ENCODE results near the gene RPL35A. TPM values are rescaled to one million over a fixed set of nuclear protein-coding genes. Genes with fewer than 3 reads are reported as not detected.
"Not testable (repeated sequence)": the region's sequence is repeated elsewhere in the genome, so short reads cannot be mapped to it uniquely, and the experiment has no call there.

Gene RPL35A
- total RNA-seq, 1 experiment from 2014 or later = 587 TPM

DNA sequence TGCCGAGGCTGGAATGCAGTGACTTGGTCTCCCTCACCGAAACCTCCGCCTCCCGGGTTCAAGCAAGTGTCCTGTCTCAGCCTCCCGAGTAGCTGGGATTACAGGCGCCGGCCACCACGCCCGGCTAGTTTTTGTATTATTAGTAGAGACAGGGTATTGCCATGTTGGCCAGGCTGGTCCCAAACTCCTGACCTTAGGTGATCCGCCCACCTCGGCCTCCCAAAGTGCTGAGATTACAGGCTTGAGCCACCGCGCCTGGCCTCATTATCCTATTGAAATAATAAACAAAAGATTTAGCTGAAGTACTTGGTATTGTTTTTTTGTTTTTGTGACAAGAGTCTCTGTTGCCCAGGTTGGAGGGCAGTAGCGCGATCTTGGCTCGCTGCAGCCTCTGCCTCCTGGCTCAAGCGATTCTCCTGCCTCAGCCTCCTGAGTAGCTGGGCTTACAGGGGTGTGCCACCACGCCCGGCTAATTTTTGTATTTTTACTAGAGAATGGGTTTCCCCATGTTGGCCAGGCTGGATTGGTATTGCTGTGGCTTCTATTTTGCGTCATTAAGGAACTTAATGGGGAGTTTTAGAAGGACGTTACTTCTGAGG lies 1.5 kb downstream of the RPL35A start:
- no peak for DNase-seq (ENCODE audit: low spot score)

DNA sequence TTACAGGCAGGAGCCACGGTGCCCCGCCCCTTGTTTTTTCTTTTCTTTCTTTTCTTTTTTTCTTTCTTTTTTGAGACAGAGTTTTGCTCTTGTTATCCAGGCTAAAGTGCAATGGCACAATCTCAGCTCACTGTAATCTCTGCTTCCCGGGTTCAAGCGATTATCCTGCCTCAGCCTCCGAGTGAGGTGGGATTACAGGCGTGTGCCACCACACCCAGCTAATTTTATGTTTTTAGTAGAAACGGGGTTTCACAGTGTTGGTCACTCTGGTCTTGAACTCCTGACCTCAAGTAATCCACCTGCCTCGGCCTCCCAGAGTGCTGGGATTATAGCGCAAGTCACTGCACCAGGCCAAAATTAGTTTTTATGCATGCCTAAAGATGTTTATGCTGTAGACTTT lies 2.5 kb downstream of the RPL35A start:
- no peak for DNase-seq (ENCODE audit: low spot score)

DNA sequence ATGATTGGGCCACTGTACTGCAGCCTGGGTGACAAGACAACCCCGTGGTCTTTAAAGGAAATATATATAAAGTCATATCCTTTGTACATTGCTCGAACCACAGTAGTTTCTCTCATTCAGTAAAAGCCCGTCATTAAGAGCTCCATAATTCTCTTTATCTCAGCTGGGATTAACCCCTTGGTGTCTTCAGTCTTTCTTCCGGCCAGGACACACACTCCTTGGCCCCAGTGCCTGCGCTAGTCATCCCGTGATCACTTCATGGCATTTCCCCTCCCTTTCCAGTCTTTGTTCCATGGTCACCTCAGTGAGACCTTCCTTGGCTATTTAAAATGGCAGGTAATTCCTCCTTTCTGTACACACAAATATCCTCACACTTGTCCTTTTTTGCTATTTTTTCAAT lies 3.3 kb downstream of the RPL35A start:
- DNase-seq (ENCODE audit: low spot score) = no peak

DNA sequence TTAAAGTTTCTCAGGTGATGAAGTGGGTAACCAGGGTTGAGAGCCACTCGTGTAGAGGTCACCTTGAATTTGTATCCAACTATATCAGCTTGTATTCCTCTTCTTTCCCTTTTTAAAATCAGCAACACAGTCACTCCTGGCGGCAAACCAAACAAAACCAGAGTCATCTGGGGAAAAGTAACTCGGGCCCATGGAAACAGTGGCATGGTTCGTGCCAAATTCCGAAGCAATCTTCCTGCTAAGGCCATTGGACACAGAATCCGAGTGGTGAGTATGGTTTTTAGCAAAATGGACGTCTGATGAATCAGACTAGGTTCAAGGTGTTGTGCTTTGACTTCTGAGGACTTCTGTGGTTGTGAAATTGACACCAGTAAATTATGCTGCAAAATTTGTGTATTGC lies 3.9 kb downstream of the RPL35A start:
- no peak for DNase-seq (ENCODE audit: low spot score)

DNA sequence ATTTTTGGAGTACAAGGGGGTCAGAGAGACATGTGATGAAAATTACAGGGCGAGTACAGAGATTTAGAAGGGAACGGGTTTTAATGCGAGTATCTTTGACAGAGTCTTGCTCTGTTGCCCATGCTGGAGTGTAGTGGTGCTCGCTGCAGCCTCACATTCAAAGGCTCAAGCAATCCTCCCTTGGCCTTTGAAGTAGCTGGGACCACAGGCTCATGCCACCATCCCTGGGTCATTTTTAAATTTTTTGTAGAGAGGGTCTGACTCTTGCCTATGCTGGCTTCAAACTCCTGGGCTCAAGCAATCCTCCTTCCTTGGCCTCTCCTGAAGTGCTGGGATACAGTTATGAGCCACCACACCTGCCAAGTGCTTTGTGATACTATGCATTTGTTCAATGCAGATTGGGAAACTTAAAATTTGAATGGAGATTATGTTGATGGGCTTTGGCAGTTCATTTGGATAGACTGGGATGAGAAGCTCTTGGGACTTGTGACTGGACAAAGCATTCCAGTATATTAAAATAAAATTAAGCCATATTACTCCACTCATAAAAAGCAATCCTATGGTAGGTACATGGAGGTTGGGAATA lies 6.0 kb downstream of the RPL35A start:
- no peak for DNase-seq (ENCODE audit: low spot score)

DNA sequence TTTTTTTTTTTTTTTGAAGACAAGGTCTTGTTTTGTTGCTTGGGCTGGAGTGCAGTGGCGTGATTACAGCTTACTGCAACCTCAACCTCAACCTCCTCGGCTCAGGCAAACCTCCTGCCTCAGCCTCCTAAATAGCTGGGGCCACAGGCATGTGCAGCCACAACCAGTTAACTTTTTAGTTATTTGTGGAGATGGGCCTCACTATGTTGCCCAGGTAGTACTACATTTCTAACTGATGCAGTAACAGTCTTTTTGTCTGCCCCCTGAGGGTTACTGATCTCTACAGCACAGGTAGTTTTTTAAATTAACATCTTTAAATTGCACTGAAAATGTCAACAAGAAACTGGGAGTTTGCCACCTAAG lies 6.6 kb downstream of the RPL35A start:
- DNase-seq (ENCODE audit: low spot score) = no peak

DNA sequence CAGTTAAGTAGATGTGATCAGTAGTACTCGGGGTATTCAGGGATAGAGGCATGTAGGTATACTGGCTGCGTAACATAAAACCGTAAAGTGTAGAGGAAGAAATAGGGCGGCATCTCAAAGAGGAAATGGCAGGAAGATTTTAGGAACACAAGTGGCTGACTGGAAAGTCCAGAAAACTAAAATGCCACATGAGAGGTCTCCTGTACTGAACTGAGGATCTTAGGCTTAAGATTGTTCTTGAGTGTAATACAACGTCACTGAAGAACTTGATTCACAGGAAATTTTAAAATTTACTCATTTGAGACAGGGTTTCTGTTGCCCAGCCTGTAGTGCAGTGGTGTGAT lies 7.8 kb downstream of the RPL35A start:
- no peak for DNase-seq (ENCODE audit: low spot score)

DNA sequence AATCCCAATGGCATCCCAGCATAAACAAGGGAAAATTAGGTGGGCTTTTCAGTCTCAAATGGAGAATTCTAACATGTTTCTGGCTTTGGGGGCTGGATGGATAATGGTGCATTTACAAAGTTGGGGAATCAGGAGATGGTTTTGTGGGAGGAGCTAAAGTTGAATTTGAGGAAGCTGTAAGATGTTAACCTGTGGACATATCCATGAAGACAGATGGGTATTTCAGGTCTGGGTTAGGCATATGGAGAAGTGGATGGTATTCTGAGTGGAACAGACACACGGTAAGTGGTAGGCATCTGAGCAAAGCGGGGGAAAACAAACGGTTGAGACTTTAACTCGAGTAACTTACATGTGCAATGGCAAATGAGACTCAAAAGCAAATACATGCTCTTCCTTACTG lies 8.4 kb downstream of the RPL35A start:
- no peak for DNase-seq (ENCODE audit: low spot score)

DNA sequence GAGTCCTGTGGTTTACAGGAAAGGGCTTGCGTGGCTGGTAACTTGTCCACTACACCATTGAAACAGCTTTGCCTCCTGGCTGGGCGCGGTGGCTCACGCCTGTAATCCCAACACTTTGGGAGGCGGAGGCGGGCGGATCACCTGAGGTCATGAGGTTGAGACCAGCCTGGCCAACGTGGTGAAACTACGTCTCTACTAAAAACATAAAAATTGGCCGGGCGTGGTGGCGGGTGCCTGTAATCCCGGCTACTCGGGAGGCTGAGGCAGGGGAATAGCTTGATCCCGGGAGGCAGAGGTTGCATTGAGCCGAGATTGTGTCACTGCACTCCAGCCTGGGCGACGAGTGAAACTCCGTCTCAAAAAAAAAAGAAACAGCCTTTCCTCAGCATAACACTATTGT lies 8.9 kb downstream of the RPL35A start:
- DNase-seq (ENCODE audit: low spot score) = not testable (repeated sequence)

DNA sequence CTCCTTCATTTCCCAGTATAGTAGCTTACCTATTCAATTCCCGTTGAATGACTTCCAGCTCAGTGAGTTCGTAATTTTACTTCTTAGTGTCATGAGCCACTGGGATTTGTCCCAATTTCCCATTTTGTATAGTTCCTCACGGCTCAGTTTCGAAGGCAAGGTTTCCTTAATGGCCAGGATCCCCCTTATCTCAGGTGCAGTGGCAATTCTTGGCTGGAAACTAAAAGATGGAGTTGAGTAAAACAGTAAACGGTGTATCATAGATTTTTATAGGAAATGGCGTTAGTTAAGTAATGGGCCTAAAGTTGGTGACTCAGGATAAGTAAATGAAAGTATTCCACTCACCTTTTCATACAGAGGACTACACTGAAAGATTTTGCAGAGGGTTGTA lies 9.5 kb downstream of the RPL35A start:
- DNase-seq (ENCODE audit: low spot score) = no peak

DNA sequence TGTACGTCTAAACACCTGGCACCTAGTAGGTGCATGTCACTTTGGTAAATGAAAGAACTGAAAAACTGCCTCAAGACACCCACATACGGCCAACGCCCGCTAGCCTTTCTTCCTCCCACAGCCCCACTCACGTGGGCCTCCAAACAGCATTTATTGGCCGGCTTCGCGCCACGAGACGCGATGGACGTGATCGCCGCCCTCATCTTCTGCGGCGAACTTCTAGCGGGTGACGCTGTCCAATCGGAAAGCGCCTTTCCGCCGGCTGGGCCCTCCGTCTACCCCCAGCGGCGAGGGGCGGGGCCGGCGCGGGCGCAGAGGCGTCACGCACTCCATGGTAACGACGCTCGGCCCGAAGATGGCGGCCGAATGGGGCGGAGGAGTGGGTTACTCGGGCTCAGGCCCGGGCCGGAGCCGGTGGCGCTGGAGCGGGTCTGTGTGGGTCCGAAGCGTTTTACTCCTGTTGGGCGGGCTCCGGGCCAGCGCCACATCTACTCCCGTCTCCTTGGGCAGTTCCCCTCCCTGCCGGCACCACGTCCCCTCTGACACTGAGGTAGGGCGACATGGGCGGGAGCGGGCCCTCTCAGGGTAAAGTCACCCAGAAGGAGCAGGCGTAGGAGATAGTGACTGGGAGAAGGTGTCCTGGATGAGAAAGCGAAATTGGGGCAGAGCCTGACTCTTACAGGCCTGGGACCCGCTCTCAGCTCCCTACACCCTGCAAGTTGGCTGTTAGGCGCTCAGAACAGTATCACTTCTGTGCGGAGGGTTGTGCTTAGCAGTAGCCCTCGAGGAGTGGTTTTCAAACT lies 10.1 kb downstream of the RPL35A start, which contains the start of gene LMLN:
Gene LMLN (plus strand): TSS at position 327 of the 803 bp plus-strand sequence. CDS start 29 bp downstream, at position 356.
- DNase-seq (ENCODE audit: low spot score) = peak; percentile 94

DNA sequence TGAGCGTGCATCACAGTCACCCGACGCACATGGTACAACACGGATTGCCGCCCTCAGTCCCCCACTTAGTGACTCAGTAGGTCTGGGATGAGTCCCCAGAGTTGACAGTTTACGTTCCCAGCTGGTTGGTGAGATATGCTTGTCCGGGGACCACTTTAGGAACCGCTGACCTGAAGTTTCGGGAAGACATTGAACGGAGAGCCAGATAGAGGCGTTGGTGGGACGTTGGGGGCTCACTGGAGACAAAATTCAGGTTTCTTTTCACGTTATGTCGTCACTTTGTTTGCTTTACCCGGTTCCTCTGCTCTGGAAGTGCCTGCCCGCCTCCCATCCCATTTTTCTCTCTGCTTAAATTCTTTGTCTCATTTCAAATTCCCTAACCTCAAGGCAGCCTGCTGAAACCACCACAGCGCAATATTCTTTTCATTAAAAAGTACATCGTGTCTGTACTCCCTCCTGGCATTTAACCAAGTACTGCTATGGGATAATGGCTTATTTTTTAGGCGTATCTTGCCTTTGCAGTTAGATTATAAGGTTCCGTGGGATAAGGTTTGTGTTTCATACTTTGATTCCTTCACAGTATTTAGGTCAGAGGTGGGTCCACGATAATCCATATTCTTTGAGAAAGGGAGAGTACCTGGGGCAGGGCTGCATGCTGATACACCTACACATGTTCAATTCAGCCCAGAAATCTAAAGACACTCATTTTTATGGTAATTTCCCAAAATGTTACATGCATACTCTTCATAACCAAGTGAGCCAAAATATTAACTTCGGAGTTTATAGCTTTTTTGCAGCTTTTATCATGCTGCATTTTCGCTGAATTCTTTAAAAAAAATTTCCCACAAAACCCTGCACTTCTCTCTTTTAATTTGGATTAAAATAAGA lies 10.9 kb downstream of the RPL35A start:
- DNase-seq (ENCODE audit: low spot score) = no peak

DNA sequence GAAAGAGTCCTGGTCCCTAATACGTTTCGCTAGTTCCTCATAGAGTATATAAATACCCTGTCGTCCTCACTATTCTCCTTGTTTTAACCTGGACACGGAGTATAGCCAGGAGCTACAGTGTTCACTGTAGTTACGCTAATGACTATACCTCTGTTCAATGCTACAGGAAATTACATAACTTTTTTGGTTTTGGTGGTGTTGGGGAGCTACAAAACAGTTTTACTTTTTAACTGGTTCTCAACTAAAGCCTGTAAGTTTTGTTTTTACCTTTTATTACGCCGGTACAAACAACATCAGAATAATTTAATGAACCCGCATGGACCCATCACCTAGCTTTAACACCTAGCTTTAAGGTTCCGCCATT lies 11.6 kb downstream of the RPL35A start:
- no peak for DNase-seq (ENCODE audit: low spot score)

DNA sequence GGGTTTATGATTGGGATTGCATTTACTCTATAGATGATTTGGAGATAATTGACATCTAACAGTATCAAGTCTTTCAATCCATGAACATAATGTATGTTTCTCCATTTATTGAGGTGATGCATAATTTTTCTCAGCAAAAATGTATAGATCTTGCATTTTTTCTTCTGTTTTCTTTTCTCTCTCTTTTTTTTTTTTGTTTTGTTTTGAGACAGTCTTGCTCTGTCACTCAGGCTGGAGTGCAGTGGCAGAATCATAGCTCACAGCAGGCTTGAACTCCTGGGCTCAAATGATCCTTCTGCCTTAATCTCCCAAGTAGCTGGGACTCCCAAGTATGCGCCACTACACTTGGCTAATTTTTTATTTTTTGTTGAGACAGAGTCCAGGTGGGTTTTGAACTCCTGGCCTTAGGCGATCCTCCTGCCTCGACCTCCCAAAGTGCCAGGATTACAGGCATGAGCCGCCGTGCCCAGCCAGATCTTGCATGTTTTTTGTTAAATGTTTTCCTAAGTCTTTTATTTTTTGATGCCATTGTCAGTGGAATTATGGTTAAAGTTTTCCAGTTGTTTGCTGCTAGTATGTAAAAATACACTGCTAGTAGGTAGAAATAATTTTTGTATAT lies 13.1 kb downstream of the RPL35A start:
- DNase-seq (ENCODE audit: low spot score) = no peak

DNA sequence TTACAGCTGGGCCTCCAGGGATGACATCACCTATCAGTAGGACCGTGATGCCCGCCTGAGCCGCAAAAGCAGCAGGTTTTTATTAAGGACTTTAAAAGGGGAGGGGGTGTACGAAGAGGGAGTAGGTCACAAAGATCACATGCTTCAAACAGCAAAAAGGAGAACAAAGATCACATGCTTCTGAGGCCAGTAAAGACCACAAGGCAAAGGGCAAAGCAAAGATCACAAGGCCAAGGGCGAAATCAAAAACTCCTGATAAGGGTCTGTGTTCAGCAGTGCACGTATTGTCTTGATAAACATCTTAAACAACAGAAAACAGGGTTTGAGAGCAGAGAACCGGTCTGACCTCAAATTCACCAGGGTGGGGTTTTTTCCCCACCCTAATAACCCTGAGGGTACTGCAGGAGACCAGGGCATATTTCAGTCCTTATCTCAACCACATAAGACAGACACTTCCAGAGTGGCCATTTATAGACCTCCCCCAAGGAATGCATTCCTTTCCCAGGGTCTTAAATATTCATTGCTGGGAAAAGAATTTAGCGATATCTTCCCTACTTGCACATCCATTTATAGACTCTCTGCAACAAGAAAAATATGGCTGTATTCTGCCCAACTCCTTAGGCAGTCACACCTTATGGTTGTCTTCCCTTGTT lies 17.5 kb downstream of the RPL35A start:
- not testable (repeated sequence) for DNase-seq (ENCODE audit: low spot score)

DNA sequence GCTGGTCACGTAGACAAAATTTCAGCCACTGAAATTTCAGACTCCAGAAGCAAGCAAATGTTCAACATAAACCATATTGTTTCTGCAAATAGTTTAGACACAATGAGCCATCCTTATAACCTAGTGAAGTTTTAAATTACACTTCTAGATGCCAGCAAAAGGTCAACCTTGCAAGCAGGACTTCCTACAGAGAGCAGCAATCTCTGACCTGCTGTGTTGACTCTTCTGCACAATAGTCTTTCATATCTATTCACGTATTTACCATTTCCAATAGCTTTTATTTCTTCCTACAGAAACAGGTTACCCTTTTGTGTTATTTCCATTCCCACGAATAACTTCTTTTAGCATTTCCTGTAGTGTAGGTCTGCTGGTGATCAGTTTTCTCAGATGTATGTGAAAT lies 20.6 kb downstream of the RPL35A start:
- DNase-seq (ENCODE audit: low spot score) = no peak

DNA sequence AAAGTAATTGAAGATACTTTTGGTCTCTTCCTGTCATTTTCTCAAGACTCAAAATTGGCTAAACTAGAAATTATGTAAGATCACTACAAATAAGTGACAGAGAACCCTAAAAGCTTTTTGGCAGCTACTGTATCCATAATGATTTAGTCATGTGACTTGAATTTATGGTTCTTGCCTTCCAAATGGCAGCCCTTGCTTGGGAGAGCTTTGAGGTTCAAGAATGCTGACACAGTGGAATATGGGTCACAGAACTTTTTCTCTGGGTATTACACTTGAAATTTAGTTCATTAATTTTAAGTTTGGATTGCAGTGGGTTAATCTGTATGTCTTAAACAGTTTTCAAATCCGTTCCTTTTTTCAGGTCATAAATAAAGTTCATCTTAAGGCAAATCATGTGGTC lies 24.0 kb downstream of the RPL35A start:
- DNase-seq (ENCODE audit: low spot score) = no peak

DNA sequence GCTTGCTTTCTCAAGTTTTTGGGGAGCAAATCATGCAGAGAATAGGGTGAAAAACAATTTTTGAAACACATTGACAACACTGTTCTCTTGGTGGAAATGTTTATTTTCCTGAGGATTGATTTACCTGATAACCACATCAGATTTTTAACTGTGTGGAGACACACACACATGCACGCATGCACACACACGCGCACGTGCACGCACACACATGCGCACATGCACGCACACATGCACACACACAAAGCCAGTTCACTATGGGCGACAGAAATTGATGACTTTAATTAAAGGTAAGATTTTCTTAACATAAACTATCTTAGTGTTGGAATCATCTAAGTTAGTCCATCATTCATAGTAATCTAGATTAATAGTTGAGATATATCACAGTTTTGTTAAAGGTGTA lies 25.3 kb downstream of the RPL35A start:
- DNase-seq (ENCODE audit: low spot score) = no peak

DNA sequence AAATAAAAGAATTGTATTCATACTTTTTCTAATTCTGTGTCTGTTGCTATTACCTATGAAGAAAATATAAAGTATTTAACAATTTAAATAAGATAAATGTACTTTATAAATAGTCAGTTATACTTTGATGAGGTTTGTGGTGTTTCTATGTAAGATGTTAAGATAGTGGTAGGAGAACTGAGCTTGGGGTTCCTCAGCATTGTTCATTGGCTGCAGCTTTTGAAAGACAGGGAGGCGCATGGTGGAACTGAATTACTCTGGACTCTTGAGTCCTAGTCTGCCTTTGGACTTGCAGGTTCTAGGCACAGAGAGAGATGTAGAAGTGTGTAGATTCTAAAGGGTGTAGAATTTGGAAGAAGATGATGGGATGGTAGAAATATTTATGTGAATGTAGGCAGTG lies 33.1 kb downstream of the RPL35A start:
- DNase-seq (ENCODE audit: low spot score) = no peak

DNA sequence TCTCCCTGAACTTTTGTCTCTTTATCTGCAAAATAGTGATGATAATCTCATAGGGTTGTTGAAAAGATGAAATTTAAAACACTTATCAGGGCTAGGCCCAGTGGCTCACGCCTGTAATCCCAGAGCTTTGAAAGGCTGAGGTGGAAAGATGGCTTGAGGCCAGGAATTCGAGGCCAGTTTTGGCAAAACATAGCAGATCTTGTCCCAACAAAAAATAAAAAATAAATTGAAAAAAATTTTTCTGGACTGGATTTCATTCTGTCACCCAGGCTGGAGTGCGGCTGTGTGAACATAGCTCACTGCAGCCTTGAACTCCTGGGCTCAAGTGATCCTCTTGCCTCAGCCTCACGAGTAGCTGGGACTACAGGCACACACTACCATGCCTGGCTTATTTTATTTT lies 39.7 kb downstream of the RPL35A start:
- no peak for DNase-seq (ENCODE audit: low spot score)

DNA sequence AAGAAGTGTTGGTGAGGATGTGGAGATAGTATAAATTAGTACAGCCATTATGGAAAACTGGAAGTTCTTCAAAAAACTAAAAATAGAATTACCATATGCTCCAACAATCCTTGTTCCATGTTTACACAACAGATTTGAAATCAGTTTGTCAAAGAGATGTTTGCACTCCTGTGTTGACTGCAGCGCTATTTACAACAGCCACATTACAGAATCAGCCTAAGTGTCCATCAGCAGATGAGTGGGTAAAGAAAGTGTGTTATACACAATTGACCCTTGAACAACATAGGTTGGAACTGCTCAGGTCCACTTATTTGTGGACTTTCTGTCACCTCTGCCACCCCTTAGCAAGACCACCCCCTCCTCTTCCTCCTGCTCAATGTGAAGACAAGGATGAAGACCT lies 44.7 kb downstream of the RPL35A start:
- DNase-seq (ENCODE audit: low spot score) = no peak
